GM21786 (cell line): Measurements from ENCODE around the gene HTRA3.

ENCODE experiments used
- ATAC-seq: cut with Tn5 transposase; IDR thresholded peaks from one replicate; pipeline ENCODE4 v1.9.1; 2021; ENCODE audit not compliant: unreplicated experiment

The HTRA3 gene

DNA sequence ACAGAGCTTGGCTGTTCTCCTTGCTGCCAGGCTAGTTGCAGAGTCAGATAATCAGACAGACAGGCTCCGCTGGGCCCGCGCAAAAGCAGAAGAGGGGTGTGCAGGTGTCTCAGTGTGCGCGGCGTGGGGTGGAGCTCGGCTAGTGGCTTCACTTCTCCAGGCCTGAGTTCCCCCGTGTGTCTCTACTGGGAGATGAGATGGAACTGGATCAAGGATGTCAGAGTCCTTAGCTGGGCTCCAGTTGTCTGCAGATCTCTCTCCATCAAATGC lies 21.1 kb downstream of the HTRA3 start:
- ATAC-seq = no peak

DNA sequence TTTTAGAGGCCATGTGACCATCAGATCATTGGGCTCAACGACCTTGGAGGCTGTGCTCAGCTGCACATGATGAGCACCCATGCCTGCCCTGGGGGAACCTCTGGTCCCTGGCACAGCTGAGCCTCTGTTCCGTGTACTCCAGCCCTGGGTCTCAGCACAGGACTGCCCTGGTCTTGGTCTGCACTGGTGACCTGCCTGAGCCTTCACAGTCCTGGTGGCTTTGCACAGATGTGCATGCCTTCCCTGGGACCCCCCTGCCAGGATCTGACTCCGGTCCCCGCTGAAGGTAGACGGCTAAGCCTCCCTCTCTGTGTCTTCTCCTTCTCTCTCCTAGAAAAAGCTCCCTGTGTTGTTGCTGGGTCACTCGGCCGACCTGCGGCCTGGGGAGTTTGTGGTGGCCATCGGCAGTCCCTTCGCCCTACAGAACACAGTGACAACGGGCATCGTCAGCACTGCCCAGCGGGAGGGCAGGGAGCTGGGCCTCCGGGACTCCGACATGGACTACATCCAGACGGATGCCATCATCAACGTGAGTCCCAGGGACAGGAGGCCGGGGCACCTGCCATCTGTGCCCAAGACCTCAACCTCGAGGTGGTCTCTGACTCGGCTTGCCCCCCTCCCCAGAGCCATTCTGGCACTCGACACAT lies 21.6 kb downstream of the HTRA3 start:
- ATAC-seq = no peak

DNA sequence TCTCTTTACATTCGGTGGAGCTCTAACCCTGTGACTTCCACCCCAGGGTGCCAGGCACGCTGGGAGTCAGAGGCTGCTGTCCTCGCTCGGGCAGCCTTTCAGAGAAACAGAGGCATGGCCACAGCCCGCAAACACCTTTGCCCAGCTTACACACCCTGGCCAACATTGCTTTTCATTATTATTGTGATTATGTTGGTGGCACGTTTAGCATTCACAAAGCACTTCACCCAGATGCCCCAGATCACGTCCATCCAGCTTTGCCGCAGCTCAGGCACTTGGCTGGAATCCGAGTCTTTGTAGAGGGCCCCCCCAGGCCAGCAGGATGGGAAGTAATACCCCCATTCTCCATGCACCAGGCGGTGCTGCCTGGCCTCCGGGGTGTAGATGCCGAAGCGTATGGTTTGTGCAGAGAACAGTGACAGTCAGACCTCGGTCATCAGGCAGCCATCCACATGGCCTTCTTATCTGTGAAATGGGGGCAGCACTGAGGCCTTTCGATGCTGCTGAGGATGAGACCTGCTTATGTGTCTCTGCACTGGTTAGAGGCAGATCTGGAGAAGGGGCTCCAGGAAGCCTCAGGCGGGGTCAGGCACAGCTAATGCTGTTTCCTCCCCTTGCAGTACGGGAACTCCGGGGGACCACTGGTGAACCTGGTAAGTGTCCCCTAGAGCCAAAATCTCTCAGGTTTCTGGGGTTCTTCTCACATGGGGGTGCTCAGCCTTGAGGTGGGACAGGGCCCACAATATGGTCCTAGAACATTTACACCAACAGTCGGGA lies 22.3 kb downstream of the HTRA3 start:
- no peak for ATAC-seq

DNA sequence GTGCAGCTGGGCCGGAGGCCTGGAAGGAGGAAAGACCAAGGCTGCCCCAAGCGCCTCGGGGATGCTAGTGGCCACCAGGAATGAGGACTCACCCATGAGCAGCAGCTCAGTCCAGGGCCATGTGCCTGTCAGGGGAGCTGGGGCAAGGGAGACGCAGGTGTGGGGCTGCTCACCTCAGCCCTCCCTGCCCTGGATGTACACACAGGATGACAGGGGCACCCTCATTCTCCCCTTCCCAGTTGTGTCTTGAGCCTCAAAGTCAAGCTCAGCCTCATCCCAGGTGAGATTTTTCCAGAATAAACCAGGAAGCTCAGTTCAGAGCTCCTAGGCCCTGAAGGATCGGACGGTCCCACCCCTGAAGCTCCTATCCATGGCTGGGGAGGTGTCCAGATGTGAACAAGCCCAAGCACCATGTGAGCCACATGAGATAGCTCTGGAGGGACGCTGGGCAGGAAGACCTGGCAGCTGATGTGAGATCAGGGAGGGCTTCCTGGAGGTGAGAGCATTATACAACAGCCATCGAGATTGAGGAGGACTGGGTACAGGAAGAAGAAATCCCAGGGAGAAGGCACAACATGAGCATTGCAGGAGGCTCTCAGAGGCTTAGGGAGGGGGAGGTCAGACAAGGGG lies 23.0 kb downstream of the HTRA3 start:
- no peak for ATAC-seq

DNA sequence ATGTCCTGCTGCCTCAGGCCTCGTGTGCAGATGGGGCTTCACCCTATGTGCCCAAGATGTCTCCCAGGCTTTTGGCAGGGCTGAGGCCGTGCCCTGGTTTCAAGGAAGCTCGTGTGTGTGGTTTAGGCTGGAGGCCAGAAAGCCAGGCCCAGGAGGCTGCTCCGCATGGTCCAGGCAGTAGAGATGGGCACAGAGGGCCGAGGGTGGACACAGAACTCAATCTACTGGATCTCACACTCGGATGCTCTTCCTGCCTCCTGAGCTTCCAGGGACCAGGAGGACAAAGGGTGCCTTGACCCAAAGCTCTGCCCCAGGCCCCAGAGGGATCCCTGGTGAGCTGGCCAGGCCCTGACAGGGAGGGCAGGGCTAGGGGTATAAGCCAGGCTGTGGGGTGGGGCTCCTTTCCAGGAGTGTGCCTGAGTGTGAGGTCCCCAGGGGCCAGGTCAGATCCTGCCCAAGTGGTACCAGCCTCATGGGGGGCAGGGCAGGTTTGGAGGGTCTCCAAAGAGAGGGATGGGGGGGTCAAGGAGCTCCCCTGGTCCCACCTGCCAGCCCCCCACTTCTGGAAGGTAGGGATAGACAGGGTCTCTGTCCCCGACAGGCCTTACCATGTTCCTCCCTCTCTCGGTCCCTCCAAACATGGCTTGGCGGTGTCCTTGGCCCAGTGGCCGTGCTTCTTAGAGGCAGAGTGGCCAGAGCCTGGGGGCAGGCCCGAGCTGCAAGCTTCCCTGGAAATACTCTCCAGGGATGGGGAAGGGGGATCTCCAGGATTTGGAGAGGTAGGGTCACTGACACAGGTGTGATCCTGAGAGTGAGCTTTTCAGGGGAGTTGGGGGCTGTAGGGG lies 23.8 kb downstream of the HTRA3 start:
- no peak for ATAC-seq

DNA sequence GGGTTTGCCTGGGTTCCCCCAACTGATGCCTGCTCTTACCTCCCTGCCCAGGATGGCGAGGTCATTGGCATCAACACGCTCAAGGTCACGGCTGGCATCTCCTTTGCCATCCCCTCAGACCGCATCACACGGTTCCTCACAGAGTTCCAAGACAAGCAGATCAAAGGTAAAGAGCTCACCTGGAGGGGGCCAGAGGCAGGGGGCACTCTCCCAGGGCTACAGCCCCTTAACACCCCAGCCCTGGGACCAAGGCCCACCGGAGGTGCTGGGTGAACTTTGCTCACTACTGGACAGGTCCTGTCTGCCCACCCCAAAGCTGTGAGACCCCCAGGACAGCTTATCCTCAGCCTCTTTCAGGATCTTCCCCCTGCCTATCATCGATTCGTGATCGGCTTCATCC lies 24.5 kb downstream of the HTRA3 start:
- no peak for ATAC-seq

DNA sequence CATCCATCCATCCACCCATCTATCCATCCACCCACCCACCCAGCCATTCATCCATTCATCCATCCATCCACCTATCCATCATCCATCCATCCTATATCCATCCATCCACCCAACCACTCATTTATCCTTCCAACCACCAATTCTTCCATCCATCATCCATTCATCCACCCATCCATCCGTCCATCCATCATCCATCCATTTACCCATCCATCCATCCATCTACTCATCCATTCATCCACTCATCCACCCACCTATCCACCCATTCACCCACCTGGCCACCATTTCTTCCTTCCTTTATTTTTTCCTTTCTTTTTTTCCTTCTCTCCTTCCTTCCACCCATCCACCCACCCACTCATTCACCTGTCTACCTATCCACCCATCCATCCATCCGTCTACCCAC lies 25.2 kb downstream of the HTRA3 start:
- ATAC-seq = no peak

DNA sequence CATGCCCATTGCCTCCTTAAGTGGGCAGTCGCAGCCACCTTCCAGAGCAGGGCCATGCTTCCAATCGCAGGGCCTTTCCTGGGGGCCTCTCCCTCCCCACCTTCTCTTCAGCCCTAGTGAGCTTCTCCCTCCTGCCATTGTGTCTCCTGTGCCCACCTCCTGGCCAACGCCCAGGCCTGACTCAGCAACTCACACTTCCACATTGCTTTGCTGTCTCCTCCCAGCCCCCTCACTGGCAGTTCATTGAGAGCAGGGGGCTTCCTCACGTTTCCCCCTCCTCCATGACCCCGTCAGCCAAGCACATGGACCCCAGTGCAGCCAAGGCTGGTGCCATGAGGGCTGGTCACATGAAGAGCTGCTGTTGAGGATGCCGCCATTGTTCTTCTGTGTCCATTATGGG lies 25.9 kb downstream of the HTRA3 start:
- ATAC-seq = no peak

DNA sequence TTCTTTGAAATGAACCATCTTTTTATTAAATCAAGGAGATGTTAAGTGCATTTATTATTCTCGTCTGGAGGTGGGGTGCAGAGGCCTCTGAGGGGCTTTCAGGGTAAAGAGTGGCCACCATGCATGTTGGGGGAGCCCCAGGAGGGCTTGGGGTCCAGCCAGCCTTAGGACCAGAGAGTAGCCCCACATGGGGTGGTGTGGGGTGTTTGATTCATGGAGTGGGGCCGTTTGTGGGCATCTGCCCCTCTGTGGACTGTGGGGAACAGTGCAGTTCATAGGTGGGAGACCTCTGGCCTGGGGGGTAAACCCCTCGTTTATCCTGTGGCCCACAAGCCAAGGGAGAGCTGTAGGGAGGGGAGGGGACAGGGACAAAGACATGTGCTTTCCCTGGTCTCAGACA lies 26.9 kb downstream of the HTRA3 start:
- no peak for ATAC-seq

DNA sequence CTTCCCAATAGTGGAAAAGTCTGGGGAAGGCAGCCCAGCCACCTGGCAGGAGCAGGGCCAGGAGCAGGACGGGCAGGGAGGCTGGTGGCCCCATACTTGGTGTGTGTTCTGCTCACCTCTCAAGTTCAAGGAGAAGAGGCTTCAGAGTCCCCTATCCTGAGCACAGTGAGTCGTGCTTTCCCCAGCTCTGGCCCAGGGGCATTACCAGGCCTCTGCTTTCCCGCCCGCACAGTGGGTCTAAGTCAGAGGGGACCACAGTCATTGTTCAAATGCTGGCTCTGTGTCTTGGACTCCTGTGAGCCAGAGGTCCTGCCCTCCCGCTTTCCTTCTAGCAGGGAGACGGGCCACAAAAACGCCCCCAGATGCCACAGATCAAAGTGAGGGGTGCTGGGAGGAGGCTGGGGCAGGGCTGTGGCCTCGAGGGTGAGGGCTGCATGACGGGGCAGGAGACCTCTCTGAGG lies 27.6 kb downstream of the HTRA3 start:
- no peak for ATAC-seq

DNA sequence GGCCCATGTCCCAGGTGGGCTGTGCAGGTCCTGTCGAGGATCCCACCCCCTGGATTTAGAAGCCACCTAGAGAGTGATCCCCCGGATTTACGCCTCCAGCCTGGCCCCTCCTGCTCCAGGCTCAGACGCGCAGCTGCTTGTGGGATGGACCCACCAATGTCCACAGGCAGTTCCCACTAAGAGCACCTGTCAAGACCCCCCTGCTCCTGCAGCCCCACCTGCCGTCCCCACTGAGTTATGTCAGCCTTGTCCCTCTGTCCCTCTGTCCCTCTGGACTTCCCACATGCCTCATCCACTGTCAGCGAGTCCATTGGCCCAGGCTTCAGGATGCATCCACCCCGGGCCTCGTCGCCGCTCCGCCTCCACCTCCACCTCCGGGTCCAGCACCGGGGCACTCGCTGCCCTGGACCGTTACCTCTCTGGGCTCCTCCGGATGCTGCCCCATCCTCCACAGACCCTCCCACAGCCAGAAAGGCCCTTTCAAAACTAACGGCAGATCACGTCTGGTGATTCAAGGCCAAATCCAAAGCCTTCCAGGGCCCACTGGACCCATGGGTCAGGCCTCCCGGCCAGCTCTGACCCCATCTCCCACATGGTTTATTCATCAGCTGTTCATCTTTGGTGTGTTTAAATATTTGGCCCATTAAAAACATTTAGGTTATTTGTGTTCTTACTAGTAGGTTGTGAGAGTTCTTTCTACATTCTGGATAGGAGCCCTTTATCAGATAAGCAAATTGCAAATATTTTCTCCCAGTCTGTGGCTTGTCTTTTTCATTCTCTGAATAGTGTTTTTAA lies 28.3 kb downstream of the HTRA3 start:
- no peak for ATAC-seq

DNA sequence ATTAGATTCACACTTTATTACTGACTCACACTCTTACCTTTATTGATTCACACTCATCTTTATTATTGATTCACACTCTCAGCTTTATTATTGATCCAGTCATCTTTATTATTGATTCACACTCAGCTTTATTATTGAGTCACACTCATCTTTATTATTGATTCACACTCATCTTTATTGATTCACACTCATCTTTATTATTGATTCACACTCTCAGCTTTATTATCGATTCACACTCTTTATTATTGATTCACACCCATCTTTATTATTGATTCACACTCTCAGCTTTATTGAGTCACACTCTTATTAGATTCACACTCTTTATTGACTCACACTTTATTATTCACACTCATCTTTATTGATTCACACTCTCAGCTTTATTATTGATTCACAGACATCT lies 31.3 kb downstream of the HTRA3 start:
- ATAC-seq = no peak

DNA sequence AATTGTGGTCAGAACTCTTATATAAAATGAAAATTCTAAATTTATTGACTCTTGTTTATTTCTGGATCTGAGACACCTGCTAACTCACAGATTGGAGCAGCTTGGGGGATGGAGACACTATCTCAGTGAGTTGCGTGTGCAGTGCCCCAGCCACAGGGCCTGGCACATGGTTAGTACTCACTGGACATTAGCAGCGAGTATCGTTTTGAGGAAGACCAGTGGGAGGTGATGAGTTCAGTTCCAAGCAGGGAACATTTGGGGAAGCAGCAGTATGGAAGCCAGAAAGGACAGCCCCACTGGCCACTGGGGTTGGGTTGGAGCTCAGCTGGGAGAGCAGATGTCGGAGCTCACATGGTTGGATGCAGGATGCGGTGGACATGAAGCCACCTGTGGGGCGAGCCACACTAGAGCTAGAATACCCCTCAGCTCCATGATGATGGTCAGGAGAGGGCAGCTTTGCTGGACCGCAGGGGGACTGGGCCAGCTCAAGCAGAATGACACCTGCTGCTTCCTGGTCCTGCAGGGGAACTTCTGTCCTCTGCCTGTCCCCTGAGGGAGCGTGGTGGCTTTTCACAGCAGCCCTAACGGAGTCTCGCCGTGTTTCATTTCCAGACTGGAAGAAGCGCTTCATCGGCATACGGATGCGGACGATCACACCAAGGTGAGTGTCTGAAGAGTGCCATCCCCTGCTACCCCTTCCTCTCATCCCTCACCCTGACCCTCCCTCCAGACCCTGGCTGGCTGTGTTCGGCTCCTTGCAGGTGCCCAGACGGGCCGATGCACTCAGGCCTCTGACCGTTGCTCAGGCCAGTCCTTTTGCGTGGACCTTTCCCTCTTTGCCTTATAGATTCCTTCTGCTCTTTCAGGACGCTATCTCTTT lies 32.5 kb downstream of the HTRA3 start:
- ATAC-seq = no peak

DNA sequence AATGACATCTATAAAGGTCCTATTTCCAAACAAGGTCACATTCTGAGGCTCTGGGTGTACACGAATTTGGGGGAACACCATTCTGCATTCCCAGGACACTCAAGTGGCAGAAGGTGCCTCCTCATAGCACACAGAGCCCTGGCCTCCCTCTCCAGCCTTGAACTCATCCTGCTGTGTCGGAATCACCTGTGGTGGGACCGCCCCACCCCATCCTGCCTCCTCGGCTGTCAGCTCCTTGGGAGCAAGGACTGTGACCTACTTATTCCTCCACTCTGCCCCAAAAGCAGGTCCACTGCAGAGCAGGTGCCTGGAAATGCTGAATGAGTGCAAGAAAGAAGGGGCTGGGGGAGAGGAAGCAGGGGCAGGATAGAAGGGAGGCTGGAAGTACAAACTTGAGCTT lies 33.5 kb downstream of the HTRA3 start:
- ATAC-seq = no peak

DNA sequence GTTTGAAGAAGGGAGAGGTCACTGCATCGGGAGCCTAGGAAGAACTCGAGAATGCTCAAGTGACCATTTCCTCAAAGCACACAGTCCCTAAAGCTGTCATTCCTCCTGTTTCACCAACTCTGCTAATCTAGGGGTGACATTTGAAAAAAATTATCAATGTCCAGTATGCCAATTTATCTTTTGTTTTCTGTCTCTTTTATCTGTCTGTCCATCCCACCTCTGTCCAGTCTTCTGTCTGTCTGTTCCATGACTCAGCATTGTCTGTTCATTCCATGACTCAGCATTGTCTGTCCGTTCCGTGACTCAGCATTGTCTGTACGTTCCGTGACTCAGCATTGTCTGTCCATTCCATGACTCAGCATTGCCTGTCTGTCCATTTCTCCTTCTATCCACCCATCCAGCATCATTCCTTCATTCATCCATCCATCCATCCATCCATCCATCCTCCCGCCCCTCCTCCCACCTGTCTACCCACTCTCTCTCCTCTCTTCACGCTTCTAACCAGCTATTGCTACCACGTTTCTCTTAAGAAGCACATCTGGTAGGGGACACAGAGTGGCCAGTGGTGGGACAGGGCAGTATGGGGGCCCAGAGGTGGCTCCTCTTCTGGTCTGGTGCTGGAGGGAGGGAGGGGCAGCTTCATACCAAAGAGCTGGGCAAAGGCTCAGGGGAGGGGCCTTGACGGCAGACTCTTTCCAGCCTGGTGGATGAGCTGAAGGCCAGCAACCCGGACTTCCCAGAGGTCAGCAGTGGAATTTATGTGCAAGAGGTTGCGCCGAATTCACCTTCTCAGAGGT lies 34.1 kb downstream of the HTRA3 start:
- no peak for ATAC-seq

DNA sequence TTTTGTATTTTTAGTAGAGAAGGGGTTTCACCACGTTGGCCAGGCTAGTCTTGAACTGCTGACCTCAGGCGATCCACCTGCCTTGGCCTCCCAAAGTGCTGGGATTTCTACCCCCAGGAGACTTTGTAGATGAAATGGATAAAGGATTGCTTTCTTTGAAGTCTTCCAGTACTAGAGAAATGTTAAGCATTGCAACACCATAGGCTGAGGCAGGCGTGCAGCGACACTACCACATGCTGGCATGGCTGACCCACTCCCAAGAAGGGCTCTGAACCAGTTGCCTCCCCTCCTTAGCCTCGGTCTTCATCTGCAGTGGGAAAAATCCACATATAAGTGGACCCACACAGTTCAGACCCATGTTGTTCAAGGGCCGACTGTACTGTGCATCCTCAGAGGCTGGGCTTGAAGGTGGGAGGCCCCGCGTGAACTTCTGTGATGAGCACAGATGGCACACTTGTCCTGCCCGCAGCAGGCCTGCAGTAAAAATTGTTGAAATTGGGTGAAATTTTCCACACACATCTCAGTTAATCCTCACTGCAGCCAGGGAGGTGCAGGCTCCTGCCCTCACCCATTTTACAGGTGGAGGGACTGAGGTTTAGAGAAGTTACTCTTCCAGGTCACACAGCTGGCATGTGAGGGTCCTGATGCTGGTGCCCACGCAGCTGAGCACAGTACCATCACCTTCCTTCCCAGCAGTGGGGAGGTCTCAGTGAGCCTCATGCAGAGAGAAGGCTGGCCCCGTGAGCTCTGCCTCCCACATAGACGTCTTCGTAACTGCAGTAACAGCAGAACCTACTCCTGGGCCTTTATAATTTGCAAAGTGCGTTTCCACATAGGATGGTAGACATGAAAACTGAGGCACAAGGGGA lies 35.5 kb downstream of the HTRA3 start:
- ATAC-seq = no peak

DNA sequence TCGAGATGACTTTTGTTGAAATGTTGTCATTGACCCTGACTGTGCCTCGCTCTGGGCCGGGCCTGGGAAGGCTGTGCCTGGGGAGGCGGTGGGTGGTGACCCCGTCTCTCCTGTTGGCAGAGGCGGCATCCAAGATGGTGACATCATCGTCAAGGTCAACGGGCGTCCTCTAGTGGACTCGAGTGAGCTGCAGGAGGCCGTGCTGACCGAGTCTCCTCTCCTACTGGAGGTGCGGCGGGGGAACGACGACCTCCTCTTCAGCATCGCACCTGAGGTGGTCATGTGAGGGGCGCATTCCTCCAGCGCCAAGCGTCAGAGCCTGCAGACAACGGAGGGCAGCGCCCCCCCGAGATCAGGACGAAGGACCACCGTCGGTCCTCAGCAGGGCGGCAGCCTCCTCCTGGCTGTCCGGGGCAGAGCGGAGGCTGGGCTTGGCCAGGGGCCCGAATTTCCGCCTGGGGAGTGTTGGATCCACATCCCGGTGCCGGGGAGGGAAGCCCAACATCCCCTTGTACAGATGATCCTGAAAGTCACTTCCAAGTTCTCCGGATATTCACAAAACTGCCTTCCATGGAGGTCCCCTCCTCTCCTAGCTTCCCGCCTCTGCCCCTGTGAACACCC lies 36.4 kb downstream of the HTRA3 start:
- ATAC-seq = no peak
